Erythroblast (primary cell): ENCODE measurements around the gene PRLR.

Experiments used
- GATA1 ChIP-seq: IDR thresholded peaks from 2 replicates; pipeline ENCODE4 v1.6.1; 2011; ENCODE audit warnings: low read depth, mild to moderate bottlenecking, control low read depth, low read length, moderate library complexity
- POLR2A ChIP-seq: IDR thresholded peaks from 2 replicates; pipeline ENCODE4 v1.6.1; 2011; ENCODE audit warnings: mild to moderate bottlenecking, low read length

GRCh38 chr5:35213608-35214007 lies 16.7 kb downstream of the PRLR start:
- TF ChIP-seq POLR2A, result no peak
- TF ChIP-seq GATA1, result no peak
